Endothelial cell of umbilical vein (primary cell): ENCODE data around the gene DIAPH3.

Experiments used
- EZH2 ChIP-seq: IDR thresholded peaks from 2 replicates; pipeline ENCODE4 v1.6.1; 2012; ENCODE audit warnings: borderline replicate concordance, low read depth, mild to moderate bottlenecking, moderate library complexity, low read length, inconsistent platforms; ENCODE audit not compliant: severe bottlenecking
- FOS ChIP-seq: IDR thresholded peaks from 2 replicates; pipeline ENCODE4 v1.6.1; 2011; ENCODE audit warnings: mild to moderate bottlenecking, low read length, moderate library complexity, borderline replicate concordance; ENCODE audit not compliant: insufficient read depth
- JUN ChIP-seq: IDR thresholded peaks from 2 replicates; pipeline ENCODE4 v1.6.1; 2011; ENCODE audit warnings: borderline replicate concordance, low read depth; ENCODE audit not compliant: insufficient read length, insufficient read depth
- POLR2A ChIP-seq: IDR thresholded peaks from 2 replicates; pipeline ENCODE4 v1.6.1; 2012; ENCODE audit warnings: low read depth, mild to moderate bottlenecking, control low read depth, low read length
- POLR2AphosphoS5 ChIP-seq: IDR thresholded peaks from 2 replicates; pipeline ENCODE4 v1.6.1; 2012; ENCODE audit warnings: low read depth, mild to moderate bottlenecking, control low read depth, low read length, moderate library complexity; ENCODE audit not compliant: insufficient read depth
- TF ChIP-seq, protein P1 (sequence below), 2 donors: IDR thresholded peaks; 1 replicate in 1 of 2; 2 replicates in 1 of 2; pipeline ENCODE4 v1.5.1; 2011; ENCODE audit warnings: low read length in 2 of 2, mild to moderate bottlenecking in 2 of 2, moderate library complexity in 2 of 2, control low read depth in 1 of 2, inconsistent platforms in 1 of 2, low read depth in 1 of 2; ENCODE audit not compliant: insufficient read depth in 1 of 2; ENCODE audit errors: extremely low read depth in 1 of 2
- TF ChIP-seq, protein P2 (sequence below): IDR thresholded peaks from 2 replicates; pipeline ENCODE4 v1.6.1; 2011; ENCODE audit not compliant: insufficient read depth, insufficient read length

DNA sequence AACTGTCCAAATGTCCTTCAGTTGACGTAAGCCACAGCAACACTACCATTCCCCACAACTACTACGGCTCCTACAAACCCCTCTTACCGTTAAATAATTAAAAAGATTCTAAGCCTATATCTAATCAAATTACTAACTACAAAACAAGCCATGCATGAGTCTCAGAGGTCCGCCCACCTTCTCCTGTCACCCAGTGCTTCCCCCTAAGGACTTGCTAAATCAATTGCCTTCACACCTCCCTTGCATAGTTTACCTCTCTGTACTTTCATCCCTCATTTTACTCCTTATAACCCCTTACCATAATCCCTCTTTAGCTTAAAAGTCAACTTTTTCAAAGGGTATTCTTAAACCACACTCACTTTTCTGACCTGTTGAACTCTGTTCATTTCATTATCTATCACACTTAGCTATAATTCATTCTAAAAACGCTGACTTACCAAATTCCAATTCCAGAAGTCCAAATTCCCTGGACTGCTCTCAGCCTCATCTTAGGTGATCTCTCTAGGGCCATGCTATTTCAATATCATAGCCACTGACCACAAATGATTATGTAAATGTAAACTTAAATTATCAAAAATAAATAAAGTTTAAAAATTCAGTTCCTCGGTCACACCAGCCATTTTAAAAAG lies 187.8 kb downstream of the DIAPH3 start:
- TF ChIP-seq, protein P1, sequence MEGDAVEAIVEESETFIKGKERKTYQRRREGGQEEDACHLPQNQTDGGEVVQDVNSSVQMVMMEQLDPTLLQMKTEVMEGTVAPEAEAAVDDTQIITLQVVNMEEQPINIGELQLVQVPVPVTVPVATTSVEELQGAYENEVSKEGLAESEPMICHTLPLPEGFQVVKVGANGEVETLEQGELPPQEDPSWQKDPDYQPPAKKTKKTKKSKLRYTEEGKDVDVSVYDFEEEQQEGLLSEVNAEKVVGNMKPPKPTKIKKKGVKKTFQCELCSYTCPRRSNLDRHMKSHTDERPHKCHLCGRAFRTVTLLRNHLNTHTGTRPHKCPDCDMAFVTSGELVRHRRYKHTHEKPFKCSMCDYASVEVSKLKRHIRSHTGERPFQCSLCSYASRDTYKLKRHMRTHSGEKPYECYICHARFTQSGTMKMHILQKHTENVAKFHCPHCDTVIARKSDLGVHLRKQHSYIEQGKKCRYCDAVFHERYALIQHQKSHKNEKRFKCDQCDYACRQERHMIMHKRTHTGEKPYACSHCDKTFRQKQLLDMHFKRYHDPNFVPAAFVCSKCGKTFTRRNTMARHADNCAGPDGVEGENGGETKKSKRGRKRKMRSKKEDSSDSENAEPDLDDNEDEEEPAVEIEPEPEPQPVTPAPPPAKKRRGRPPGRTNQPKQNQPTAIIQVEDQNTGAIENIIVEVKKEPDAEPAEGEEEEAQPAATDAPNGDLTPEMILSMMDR (IDR thresholded peaks at IDR 0.05; ENCODE audit: extremely low read depth in 1 of 2, insufficient read depth in 1 of 2, low read depth in 1 of 2, low read length in 2 of 2): no peak
- TF ChIP-seq, protein P2, sequence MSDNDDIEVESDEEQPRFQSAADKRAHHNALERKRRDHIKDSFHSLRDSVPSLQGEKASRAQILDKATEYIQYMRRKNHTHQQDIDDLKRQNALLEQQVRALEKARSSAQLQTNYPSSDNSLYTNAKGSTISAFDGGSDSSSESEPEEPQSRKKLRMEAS: no peak
- TF ChIP-seq EZH2 (no peak), POLR2A (no peak), JUN (no peak), FOS (no peak), POLR2AphosphoS5 (no peak)
